GM12878 (cell line): ENCODE data around the gene CCNJL.

Experiments
- ATF2 ChIP-seq: IDR thresholded peaks from 2 replicates; pipeline ENCODE4 v1.6.1; 2012; ENCODE audit warnings: low read length, inconsistent platforms
- CREM ChIP-seq: IDR thresholded peaks from 2 replicates; pipeline ENCODE4 v1.6.1; 2014; ENCODE audit warnings: antibody characterized with exemption, low read depth
- JUND ChIP-seq: IDR thresholded peaks from 2 replicates; pipeline ENCODE4 v1.6.1; 2012; ENCODE audit warnings: low read depth, mild to moderate bottlenecking, low read length, improper control_type of control experiment, moderate library complexity
- PKNOX1 ChIP-seq: fragments of 450-650 bp; IDR thresholded peaks from 2 replicates; pipeline ENCODE4 v1.6.1; 2016; ENCODE audit warnings: mild to moderate bottlenecking

- TF ChIP-seq CREM (no peak), ATF2 (no peak), PKNOX1 (no peak), JUND (no peak)
These were observed 5.7 kb downstream of the CCNJL start for GRCh38 chr5:160306696-160307095.
